ENCODE measurements around the gene F9. TPM values are rescaled to one million over a fixed set of nuclear protein-coding genes. Genes with fewer than 3 reads are reported as not detected.

Gene F9
- total RNA-seq, 1 donor from 2014 or later = not detected

- TF ChIP-seq, protein P1, sequence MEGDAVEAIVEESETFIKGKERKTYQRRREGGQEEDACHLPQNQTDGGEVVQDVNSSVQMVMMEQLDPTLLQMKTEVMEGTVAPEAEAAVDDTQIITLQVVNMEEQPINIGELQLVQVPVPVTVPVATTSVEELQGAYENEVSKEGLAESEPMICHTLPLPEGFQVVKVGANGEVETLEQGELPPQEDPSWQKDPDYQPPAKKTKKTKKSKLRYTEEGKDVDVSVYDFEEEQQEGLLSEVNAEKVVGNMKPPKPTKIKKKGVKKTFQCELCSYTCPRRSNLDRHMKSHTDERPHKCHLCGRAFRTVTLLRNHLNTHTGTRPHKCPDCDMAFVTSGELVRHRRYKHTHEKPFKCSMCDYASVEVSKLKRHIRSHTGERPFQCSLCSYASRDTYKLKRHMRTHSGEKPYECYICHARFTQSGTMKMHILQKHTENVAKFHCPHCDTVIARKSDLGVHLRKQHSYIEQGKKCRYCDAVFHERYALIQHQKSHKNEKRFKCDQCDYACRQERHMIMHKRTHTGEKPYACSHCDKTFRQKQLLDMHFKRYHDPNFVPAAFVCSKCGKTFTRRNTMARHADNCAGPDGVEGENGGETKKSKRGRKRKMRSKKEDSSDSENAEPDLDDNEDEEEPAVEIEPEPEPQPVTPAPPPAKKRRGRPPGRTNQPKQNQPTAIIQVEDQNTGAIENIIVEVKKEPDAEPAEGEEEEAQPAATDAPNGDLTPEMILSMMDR (conservative IDR thresholded peaks at IDR 0.05; ENCODE audit: low read depth, low read length) = no peak
- no peak overlapping the region for H3K4me3 ChIP-seq (ENCODE audit: low read depth, low read length)
- DNase-seq (ENCODE audit: low read depth) = no peak
These were observed 65.5 kb downstream of the F9 start for GRCh38 chrX:139596068-139596467.

GRCh38 chrX:139600105-139600504, 69.6 kb downstream of the F9 start:
- DNase-seq (ENCODE audit: low read depth) = no peak
- TF ChIP-seq, protein P1 (conservative IDR thresholded peaks at IDR 0.05; ENCODE audit: low read depth, low read length) = no peak
- no peak overlapping the region for H3K4me3 ChIP-seq (ENCODE audit: low read depth, low read length)

Other genes with a start within 250 kb of the F9 start
- 0.07 and 0.17 TPM in 2 replicates for gene MCF2, start 177.4 kb downstream of the F9 start, total RNA-seq

All from epithelial cell of proximal tubule (primary cell).